ENCODE measurements around the gene PTBP1. TPM values are rescaled to one million over a fixed set of nuclear protein-coding genes. Genes with fewer than 3 reads are reported as not detected.
"Not testable (repeated sequence)": the region's sequence is repeated elsewhere in the genome, so short reads cannot be mapped to it uniquely, and the experiment has no call there.

The PTBP1 gene
- total and polyA plus RNA-seq, 2 donors (not counting 1 experiment from before 2014, with no cell fraction given) = 74.6 to 83.1 TPM

DNA sequence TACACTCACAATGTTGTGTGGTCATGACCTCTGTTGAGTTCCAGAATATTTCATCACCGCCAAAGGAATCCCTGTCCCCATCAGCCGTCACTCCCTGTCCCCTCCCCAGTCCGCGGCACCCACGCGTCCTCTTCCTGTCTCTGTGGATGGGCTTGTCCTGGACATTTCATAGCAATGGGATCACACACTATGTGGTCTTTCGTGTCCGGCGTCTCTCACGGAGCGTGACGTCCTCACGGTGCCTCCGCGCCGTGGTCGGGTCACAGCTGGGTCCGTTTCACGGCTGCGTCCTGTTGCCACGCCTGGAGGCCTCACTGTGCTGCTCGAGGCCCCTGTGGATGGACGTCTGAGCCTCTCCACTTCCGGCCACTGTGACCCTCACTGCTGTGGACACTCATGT is 37.0 kb downstream of the PTBP1 start:
- TF ChIP-seq, protein P1, sequence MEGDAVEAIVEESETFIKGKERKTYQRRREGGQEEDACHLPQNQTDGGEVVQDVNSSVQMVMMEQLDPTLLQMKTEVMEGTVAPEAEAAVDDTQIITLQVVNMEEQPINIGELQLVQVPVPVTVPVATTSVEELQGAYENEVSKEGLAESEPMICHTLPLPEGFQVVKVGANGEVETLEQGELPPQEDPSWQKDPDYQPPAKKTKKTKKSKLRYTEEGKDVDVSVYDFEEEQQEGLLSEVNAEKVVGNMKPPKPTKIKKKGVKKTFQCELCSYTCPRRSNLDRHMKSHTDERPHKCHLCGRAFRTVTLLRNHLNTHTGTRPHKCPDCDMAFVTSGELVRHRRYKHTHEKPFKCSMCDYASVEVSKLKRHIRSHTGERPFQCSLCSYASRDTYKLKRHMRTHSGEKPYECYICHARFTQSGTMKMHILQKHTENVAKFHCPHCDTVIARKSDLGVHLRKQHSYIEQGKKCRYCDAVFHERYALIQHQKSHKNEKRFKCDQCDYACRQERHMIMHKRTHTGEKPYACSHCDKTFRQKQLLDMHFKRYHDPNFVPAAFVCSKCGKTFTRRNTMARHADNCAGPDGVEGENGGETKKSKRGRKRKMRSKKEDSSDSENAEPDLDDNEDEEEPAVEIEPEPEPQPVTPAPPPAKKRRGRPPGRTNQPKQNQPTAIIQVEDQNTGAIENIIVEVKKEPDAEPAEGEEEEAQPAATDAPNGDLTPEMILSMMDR (conservative IDR thresholded peaks at IDR 0.05 in 1 of 2, IDR thresholded peaks at IDR 0.05 in 1 of 2; ENCODE audit: low read depth in 1 of 2, low read length in 2 of 2) = no peak
- no peak for TF ChIP-seq EZH2 (IDR thresholded peaks at IDR 0.05; ENCODE audit: low read length, missing control alignments)
- H3K4me3 ChIP-seq (replicated peaks in 1 of 4; ENCODE audit: control extremely low read depth in 1 of 4, insufficient read depth in 1 of 4, low read depth in 3 of 4, low read length in 4 of 4) = no peak overlapping the region
- H2AFZ ChIP-seq (ENCODE audit: low read length) = no peak overlapping the region
- H3K27me3 ChIP-seq (ENCODE audit: control insufficient read depth, insufficient read depth, low read length) = no peaks in the 10 kb centered on the region
- no peak overlapping the region for H3K9ac ChIP-seq (ENCODE audit: insufficient read depth, low read length)
- no peaks in the 10 kb centered on the region for H3K79me2 ChIP-seq (ENCODE audit: control insufficient read depth, insufficient read depth, low read length)
- no peaks in the 10 kb centered on the region for H3K36me3 ChIP-seq (ENCODE audit: control insufficient read depth, insufficient read depth, low read length)
- no peak overlapping the region for H3K27ac ChIP-seq (ENCODE audit: insufficient read depth, low read length)
- no peaks in the 10 kb centered on the region for H3K4me1 ChIP-seq (ENCODE audit: control insufficient read depth, extremely low read depth, insufficient read depth, low read length)
- DNase-seq (ENCODE audit: low read depth in 2 of 2) = no peak
- H3K9me3 ChIP-seq (ENCODE audit: control insufficient read depth, insufficient read depth, low read depth, low read length) = no peaks in the 10 kb centered on the region
- no peak overlapping the region for H3K4me2 ChIP-seq (ENCODE audit: extremely low read depth, insufficient read depth, low read length)
- no peaks in the 10 kb centered on the region for H4K20me1 ChIP-seq (ENCODE audit: control insufficient read depth, extremely low read depth, insufficient read depth, low read length)

DNA sequence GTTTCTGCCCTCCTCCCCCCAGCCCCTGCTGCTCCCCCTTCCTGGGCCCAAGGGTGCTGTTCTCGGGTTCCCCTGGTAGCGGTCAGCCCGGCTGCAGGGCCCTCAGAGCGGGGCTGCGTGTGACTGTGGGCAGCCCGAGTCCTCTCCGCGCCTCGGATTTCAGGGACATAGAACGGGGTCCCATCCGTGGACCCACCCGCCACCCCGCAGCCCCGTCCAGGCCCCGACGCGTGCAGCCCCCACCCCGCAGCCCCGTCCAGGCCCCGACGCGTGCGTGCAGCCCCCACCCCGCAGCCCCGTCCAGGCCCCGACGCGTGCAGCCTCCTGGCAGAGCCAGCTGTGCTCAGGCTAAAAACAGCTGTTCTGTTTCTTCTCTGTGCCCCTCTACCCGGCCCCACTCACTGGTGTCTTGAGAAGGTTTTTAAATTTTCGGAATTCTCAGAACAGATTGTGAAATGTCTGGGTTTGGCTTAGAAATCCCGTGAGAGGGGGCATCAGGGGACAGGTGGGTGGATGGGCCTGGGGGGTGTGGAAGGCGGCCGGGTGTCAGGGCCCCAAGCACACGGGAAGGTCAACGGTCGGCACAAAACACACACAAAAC is 38.1 kb downstream of the PTBP1 start:
- Histone ChIP-seq H3K9ac (ENCODE audit: insufficient read depth, low read length) (no peak overlapping the region), H3K79me2 (ENCODE audit: control insufficient read depth, insufficient read depth, low read length) (no peaks in the 10 kb centered on the region), H3K4me1 (ENCODE audit: control insufficient read depth, extremely low read depth, insufficient read depth, low read length) (no peaks in the 10 kb centered on the region), H3K9me3 (ENCODE audit: control insufficient read depth, insufficient read depth, low read depth, low read length) (no peaks in the 10 kb centered on the region), H4K20me1 (ENCODE audit: control insufficient read depth, extremely low read depth, insufficient read depth, low read length) (no peaks in the 10 kb centered on the region), H3K27ac (ENCODE audit: insufficient read depth, low read length) (no peak overlapping the region), H3K27me3 (ENCODE audit: control insufficient read depth, insufficient read depth, low read length) (no peaks in the 10 kb centered on the region), H2AFZ (ENCODE audit: low read length) (no peak overlapping the region), H3K36me3 (ENCODE audit: control insufficient read depth, insufficient read depth, low read length) (no peaks in the 10 kb centered on the region), H3K4me2 (ENCODE audit: extremely low read depth, insufficient read depth, low read length) (no peak overlapping the region), H3K4me3 (replicated peaks in 1 of 4; ENCODE audit: control extremely low read depth in 1 of 4, insufficient read depth in 1 of 4, low read depth in 3 of 4, low read length in 4 of 4) (no peak overlapping the region)
- DNase-seq (ENCODE audit: low read depth in 2 of 2) = peak in 1 of 2 donors; percentile 43
- no peak for TF ChIP-seq EZH2 (IDR thresholded peaks at IDR 0.05; ENCODE audit: low read length, missing control alignments)
- TF ChIP-seq, protein P1 (conservative IDR thresholded peaks at IDR 0.05 in 1 of 2, IDR thresholded peaks at IDR 0.05 in 1 of 2; ENCODE audit: low read depth in 1 of 2, low read length in 2 of 2) = no peak

DNA sequence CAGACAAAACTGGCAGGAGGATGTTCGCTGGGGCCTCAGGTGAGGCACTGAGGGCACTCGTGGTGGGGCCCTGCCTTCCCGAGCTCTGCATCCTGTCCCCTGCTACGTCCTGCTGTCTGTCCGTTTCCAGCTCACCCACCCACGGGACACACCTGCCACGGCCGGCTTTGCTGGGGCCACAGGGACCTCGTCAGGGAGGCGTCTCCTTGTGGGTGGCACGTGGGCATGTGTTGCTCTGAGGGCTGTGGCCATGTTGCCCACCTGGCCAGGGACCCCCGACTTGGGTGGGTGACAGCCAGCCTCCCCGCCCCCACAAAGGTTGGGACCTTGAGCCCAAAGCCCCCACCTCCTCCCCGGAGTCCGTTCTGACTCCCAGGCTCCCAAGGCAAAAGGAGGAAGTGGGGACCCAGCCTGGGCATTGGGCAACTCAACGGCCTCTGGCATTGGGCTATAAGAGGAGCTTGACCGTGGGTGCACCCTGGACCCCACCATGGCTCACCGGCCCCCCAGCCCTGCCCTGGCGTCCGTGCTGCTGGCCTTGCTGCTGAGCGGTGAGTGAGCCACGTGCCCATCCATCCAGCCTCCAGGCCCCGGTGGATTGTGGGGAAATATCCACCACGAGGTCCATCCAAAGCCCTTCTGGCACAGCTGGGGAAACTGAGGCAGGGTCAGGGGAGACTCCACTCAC is 43.4 kb downstream of the PTBP1 start, which contains the start of gene PRTN3:
TSS of gene PRTN3 (plus strand) at position 481 of the 688 bp plus-strand sequence. CDS start at position 491, 10 bp downstream.
- H3K9me3 ChIP-seq (ENCODE audit: control insufficient read depth, insufficient read depth, low read depth, low read length) = no peaks in the 10 kb centered on the region
- no peak within 1 kb of the TSS for H3K4me2 ChIP-seq (ENCODE audit: extremely low read depth, insufficient read depth, low read length)
- H3K27ac ChIP-seq (ENCODE audit: insufficient read depth, low read length) = no peak within 1 kb of the TSS

DNA sequence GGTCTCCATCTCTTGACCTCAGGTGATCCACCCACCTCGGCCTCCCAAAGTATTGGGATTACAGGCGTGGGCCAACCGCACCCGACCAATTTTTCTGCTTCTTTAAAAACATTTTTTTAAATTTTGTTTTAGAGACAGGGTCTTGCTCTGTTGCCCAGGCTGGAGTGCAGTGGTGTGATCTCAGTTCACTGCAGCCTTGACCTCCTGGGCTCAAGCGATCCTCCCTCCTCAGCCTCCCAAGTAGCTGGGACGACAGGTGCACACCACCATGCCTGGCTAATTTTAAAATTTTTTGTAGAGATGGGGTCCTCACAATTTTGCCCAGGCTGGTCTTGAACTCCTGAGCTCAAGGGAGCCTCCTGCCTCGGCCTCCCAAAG is 45.5 kb downstream of the PTBP1 start:
- H3K4me2 ChIP-seq (ENCODE audit: extremely low read depth, insufficient read depth, low read length); H3K36me3 ChIP-seq (ENCODE audit: control insufficient read depth, insufficient read depth, low read length); H3K4me3 ChIP-seq (replicated peaks in 1 of 4; ENCODE audit: control extremely low read depth in 1 of 4, insufficient read depth in 1 of 4, low read depth in 3 of 4, low read length in 4 of 4); H3K9me3 ChIP-seq (ENCODE audit: control insufficient read depth, insufficient read depth, low read depth, low read length); H4K20me1 ChIP-seq (ENCODE audit: control insufficient read depth, extremely low read depth, insufficient read depth, low read length); H3K9ac ChIP-seq (ENCODE audit: insufficient read depth, low read length); DNase-seq (ENCODE audit: low read depth in 2 of 2); H3K79me2 ChIP-seq (ENCODE audit: control insufficient read depth, insufficient read depth, low read length); H2AFZ ChIP-seq (ENCODE audit: low read length); H3K4me1 ChIP-seq (ENCODE audit: control insufficient read depth, extremely low read depth, insufficient read depth, low read length); H3K27ac ChIP-seq (ENCODE audit: insufficient read depth, low read length): not testable (repeated sequence)
- H3K27me3 ChIP-seq (ENCODE audit: control insufficient read depth, insufficient read depth, low read length) = peaks cover 16% of the 10 kb centered on the region

More for the DNA sequence above, 43.4 kb downstream of the PTBP1 start, which contains the start of gene PRTN3:
- Histone ChIP-seq H3K9ac (ENCODE audit: insufficient read depth, low read length) (no peak within 1 kb of the TSS), H3K27me3 (ENCODE audit: control insufficient read depth, insufficient read depth, low read length) (peaks cover 13% of the 10 kb centered on the region), H3K36me3 (ENCODE audit: control insufficient read depth, insufficient read depth, low read length) (no peaks in the 10 kb centered on the region), H3K4me3 (replicated peaks in 1 of 4; ENCODE audit: control extremely low read depth in 1 of 4, insufficient read depth in 1 of 4, low read depth in 3 of 4, low read length in 4 of 4) (no peak within 1 kb of the TSS), H2AFZ (ENCODE audit: low read length) (no peak within 1 kb of the TSS), H3K79me2 (ENCODE audit: control insufficient read depth, insufficient read depth, low read length) (no peaks in the 10 kb centered on the region), H4K20me1 (ENCODE audit: control insufficient read depth, extremely low read depth, insufficient read depth, low read length) (no peaks in the 10 kb centered on the region), H3K4me1 (ENCODE audit: control insufficient read depth, extremely low read depth, insufficient read depth, low read length) (no peaks in the 10 kb centered on the region)
- no peak for DNase-seq (ENCODE audit: low read depth in 2 of 2)
- TF ChIP-seq EZH2 (IDR thresholded peaks at IDR 0.05; ENCODE audit: low read length, missing control alignments) = no peak
- TF ChIP-seq, protein P1 (conservative IDR thresholded peaks at IDR 0.05 in 1 of 2, IDR thresholded peaks at IDR 0.05 in 1 of 2; ENCODE audit: low read depth in 1 of 2, low read length in 2 of 2) = no peak

Measured in fibroblast of lung (primary cell).